ENCODE results near the gene GALNT17. TPM values are rescaled to one million over a fixed set of nuclear protein-coding genes. Genes with fewer than 3 reads are reported as not detected.

The GALNT17 gene
- total RNA-seq, 2 experiments from 2014 or later = not detected

DNA sequence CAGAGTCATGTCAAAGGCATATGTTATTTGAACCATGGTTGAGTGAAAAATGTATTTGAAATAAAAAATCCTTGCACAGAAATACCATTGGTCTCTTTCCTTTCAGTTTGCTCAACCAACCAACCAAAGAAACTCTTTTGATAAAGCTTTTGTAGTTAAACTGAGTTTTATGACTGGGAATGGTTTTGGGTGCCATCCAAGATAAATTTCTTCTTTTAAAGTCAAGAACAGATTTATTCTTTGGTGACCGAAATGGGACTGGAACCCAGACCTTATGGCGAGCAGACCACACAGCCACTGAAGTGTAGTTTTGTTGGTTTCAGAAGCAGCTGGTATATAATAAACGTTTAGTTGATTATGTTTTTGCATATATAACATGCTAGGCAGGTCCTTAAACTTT lies 2.8 kb upstream of the GALNT17 start:
- Histone ChIP-seq H3K36me3 (ENCODE audit: insufficient read depth, low read length) (no peaks in the 10 kb centered on the region), H3K9me3 (ENCODE audit: control insufficient read depth in 1 of 2, insufficient read depth in 1 of 2, low read length in 2 of 2) (peaks cover 0 to 30% of the 10 kb centered on the region in 2 experiments), H3K27me3 (ENCODE audit: control insufficient read depth in 1 of 2, insufficient read depth in 2 of 2, low read length in 2 of 2) (peaks cover under 1 to 26% of the 10 kb centered on the region in 2 experiments), H3K4me1 (ENCODE audit: insufficient read depth, low read length) (no peaks in the 10 kb centered on the region), H3K27ac (ENCODE audit: low read depth in 1 of 2, low read length in 2 of 2) (no peak overlapping the region), H3K4me3 (ENCODE audit: low read length) (no peak overlapping the region)
- H3K4me3 Mint-ChIP-seq = no peak overlapping the region
- POLR2A ChIA-PET = no interaction called here
- no peak for DNase-seq
- no peak overlapping the region for H3K27ac Mint-ChIP-seq
- H3K9me3 Mint-ChIP-seq = no peaks in the 10 kb centered on the region
- no peaks in the 10 kb centered on the region for H3K4me1 Mint-ChIP-seq (ENCODE audit: low read depth)
- H3K36me3 Mint-ChIP-seq (ENCODE audit: low read depth) = no peaks in the 10 kb centered on the region
- H3K27me3 Mint-ChIP-seq = peaks cover 26% of the 10 kb centered on the region
- CTCF ChIA-PET = no interaction called here
- TF ChIP-seq, protein P1, sequence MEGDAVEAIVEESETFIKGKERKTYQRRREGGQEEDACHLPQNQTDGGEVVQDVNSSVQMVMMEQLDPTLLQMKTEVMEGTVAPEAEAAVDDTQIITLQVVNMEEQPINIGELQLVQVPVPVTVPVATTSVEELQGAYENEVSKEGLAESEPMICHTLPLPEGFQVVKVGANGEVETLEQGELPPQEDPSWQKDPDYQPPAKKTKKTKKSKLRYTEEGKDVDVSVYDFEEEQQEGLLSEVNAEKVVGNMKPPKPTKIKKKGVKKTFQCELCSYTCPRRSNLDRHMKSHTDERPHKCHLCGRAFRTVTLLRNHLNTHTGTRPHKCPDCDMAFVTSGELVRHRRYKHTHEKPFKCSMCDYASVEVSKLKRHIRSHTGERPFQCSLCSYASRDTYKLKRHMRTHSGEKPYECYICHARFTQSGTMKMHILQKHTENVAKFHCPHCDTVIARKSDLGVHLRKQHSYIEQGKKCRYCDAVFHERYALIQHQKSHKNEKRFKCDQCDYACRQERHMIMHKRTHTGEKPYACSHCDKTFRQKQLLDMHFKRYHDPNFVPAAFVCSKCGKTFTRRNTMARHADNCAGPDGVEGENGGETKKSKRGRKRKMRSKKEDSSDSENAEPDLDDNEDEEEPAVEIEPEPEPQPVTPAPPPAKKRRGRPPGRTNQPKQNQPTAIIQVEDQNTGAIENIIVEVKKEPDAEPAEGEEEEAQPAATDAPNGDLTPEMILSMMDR (IDR thresholded peaks at IDR 0.05) = no peak
- no peak for ATAC-seq (ENCODE audit: poor library complexity)
- intact Hi-C loops (cut with DNase I, micrococcal nuclease) = no loop called here

DNA sequence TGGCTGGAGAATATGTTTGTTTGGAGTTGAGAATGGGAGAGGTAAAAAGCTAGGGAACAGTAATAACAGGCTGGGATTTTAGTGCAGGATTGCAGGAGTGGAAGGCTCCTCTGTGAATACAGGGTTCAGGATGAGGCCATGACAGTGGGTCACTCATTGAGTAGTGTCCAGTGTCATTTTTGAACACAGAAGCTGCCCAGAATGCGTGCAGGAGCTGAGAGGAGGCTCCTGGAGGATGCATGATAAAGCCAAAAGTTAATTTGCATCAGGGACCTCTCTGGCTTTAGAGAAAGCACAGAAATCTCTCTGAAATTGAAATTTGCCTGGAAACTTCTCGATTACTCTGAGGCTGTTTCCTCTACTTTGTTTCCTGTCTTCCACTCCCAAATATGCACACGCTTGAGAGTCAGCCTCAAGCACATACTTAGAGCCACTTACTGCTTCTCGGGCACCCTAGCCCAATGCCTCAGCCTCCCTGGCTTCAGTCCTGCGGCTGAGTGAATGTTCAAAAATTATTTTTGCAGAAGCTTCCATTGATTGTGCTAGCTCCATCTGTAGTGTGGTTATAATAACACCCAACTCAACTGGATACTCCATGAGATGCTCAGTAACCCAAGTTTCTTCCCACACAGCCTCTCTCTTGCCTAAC lies 1.8 kb upstream of the GALNT17 start:
- Histone ChIP-seq H3K4me1 (ENCODE audit: insufficient read depth, low read length) (no peaks in the 10 kb centered on the region), H3K9me3 (ENCODE audit: control insufficient read depth in 1 of 2, insufficient read depth in 1 of 2, low read length in 2 of 2) (peaks cover 0 to 30% of the 10 kb centered on the region in 2 experiments), H3K27ac (ENCODE audit: low read depth in 1 of 2, low read length in 2 of 2) (no peak overlapping the region), H3K27me3 (ENCODE audit: control insufficient read depth in 1 of 2, insufficient read depth in 2 of 2, low read length in 2 of 2) (peaks cover 2 to 26% of the 10 kb centered on the region in 2 experiments), H3K4me3 (ENCODE audit: low read length) (no peak overlapping the region), H3K36me3 (ENCODE audit: insufficient read depth, low read length) (no peaks in the 10 kb centered on the region)
- H3K4me3 Mint-ChIP-seq = no peak overlapping the region
- H3K27me3 Mint-ChIP-seq = peaks cover 31% of the 10 kb centered on the region
- H3K36me3 Mint-ChIP-seq (ENCODE audit: low read depth) = no peaks in the 10 kb centered on the region
- CTCF ChIA-PET = no interaction called here
- intact Hi-C loops (cut with DNase I, micrococcal nuclease) = no loop called here
- POLR2A ChIA-PET = no interaction called here
- no peaks in the 10 kb centered on the region for H3K4me1 Mint-ChIP-seq (ENCODE audit: low read depth)
- H3K27ac Mint-ChIP-seq = no peak overlapping the region
- DNase-seq = no peak
- TF ChIP-seq, protein P1 (IDR thresholded peaks at IDR 0.05) = no peak
- H3K9me3 Mint-ChIP-seq = no peaks in the 10 kb centered on the region
- no peak for ATAC-seq (ENCODE audit: poor library complexity)

DNA sequence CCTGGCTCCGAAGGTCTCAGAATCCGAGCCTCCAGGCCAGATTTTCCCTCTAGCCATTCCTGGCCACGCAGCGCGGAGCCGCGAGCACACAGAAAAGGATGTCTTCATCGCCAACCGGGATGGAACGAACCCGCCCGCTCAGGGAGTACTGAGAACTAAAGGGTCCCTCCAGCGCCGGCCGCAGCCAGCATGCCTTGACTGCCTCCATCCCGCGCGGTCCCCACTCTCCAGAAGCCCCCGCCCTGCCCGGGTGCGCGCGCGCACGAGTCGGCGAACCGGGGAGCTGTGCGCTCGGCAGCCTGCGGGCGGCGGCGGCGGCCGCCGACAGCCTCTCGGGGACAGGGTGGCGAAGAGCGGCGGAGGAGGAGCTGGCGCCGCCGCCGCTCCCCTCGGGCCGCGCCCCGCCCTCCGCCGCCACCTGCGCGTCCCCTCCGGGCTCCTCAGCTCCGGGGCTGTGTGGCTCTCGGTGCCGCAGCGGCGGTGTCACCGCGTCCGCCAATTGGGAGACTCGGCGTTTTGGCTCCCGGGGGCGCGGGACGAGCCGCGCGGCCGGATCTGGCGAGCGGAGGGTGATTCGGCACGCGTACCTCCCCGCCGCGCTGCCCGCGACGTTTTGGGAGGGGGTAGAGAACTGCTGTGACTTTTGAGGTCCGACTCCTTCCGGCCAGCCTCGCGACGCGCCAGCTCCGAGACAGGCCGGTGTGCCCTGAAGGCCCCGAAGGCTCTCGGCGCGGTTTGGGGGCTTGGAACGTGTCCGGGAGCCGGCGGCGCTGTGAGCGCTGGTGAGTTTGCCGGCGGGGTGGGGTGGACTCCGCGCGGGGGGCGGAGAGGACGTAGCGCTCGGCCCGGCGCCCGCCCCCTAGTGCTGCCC lies 453 bp upstream of the GALNT17 start:
- Histone ChIP-seq H3K36me3 (ENCODE audit: insufficient read depth, low read length) (no peaks in the 10 kb centered on the region), H3K9me3 (ENCODE audit: control insufficient read depth in 1 of 2, insufficient read depth in 1 of 2, low read length in 2 of 2) (peaks cover 0 to 23% of the 10 kb centered on the region in 2 experiments), H3K4me3 (ENCODE audit: low read length) (no peak overlapping the region), H3K27ac (ENCODE audit: low read depth in 1 of 2, low read length in 2 of 2) (no peak overlapping the region), H3K27me3 (ENCODE audit: control insufficient read depth in 1 of 2, insufficient read depth in 2 of 2, low read length in 2 of 2) (peaks cover 2 to 26% of the 10 kb centered on the region in 2 experiments), H3K4me1 (ENCODE audit: insufficient read depth, low read length) (no peaks in the 10 kb centered on the region)
- Mint-ChIP-seq H3K4me3 (no peak overlapping the region), H3K36me3 (ENCODE audit: low read depth) (no peaks in the 10 kb centered on the region), H3K9me3 (no peaks in the 10 kb centered on the region), H3K4me1 (ENCODE audit: low read depth) (no peaks in the 10 kb centered on the region), H3K27ac (no peak overlapping the region), H3K27me3 (peaks cover 31% of the 10 kb centered on the region)
- ChIA-PET CTCF (no interaction called here), POLR2A (no interaction called here)
- DNase-seq (no peak), ATAC-seq (ENCODE audit: poor library complexity) (no peak)
- intact Hi-C loops (cut with DNase I, micrococcal nuclease) = no loop called here
- TF ChIP-seq, protein P1 (IDR thresholded peaks at IDR 0.05) = no peak
